Urinary bladder (tissue), 4 donors: ENCODE data around the gene ABL2. TPM values are rescaled to one million over a fixed set of nuclear protein-coding genes. Genes with fewer than 3 reads are reported as not detected.
A peak's percentile ranks its signal among the peaks of the same experiment; 100 is the strongest.

Experiments used
- DNase-seq: peaks from one replicate; pipeline ENCODE4 v3.0.0-alpha.2; 2015; ENCODE audit errors: extremely low spot score
- H3K27ac ChIP-seq: one replicate; pipeline ENCODE4 v1.5.1; 2013; ENCODE audit warnings: low read depth, mild to moderate bottlenecking, moderate library complexity
- H3K36me3 ChIP-seq: one replicate; pipeline ENCODE4 v1.6.1; 2013; ENCODE audit warnings: mild to moderate bottlenecking, moderate library complexity; ENCODE audit not compliant: insufficient read depth
- H3K4me1 ChIP-seq: one replicate; pipeline ENCODE4 v1.6.1; 2013; ENCODE audit warnings: mild to moderate bottlenecking, moderate library complexity; ENCODE audit not compliant: insufficient read depth
- H3K4me3 ChIP-seq: one replicate; pipeline ENCODE4 v1.5.1; 2013; ENCODE audit warnings: low read depth, low read length
- WGBS: extraction: QIAGEN DNeasy Blood & Tissue Kit; methylation state at CpG from one replicate; pipeline ENCODE4 v1.1.7; 2013; 5-methylcytosine and 5-hydroxymethylcytosine counted together
- polyA plus RNA-seq: library from polyadenylated mRNA; stranded (reverse); fragments of 200-250 nt; gene quantifications from one replicate; pipeline ENCODE4 v1.2.3, GENCODE V29; 2013
- total RNA-seq: library from RNA; depleted of rRNA; stranded (reverse); fragments of >200 nt; gene quantifications from one replicate; pipeline ENCODE4 v1.2.3, GENCODE V29; 2014
- donor health status: healthy with polysubstance abuse.
- donor health status: healthy.

Gene ABL2
- total and polyA plus RNA-seq, 2 donors, result 5.9 to 17.4 TPM

- no peaks in the 10 kb centered on the region for H3K36me3 ChIP-seq
- H3K27ac ChIP-seq, result peak overlapping the region; percentile 65
- no peak for DNase-seq
- WGBS, result under 1% methylated on average over 52 of the region's 52 CpGs
- peaks cover 3% of the 10 kb centered on the region for H3K4me1 ChIP-seq
- peak overlapping the region; percentile 76 for H3K4me3 ChIP-seq
Observed at GRCh38 chr1:179082333-179082998, 147.0 kb downstream of the ABL2 start.

DNA sequence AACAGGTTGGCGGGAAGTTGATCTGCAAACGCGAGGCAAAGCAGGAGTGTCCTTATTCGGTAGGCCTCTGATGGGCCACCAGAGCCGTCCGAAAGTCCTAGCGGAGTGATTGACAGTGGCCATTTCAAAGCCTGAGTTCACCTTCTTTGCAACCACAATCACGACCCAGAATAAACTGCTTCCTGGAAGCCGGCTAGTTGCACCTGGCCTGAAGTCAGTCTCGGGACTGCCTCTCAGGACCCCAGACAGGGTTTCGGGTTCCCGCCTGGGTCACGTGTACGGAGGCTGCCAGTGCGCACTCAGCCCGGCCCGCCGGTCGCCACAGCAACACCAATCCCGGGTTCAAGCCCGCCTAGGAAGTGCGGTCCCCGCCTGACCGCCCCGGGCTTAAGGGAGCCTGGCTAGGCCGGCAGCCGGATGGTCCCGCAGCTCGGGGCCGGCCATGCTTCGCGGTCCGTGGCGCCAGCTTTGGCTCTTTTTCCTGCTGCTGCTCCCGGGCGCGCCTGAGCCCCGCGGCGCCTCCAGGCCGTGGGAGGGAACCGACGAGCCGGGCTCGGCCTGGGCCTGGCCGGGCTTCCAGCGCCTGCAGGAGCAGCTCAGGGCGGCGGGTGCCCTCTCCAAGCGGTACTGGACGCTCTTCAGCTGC, 147.7 kb downstream of the ABL2 start, which contains the start of gene TOR3A:
TOR3A (plus strand) TSS at position 384 of the 646 bp plus-strand sequence; CDS start at position 443, 59 bp downstream.
- peak; percentile 46 for DNase-seq
- H3K36me3 ChIP-seq, result no peaks in the 10 kb centered on the region
- peak within 1 kb of the TSS; percentile 65 for H3K27ac ChIP-seq
- H3K4me1 ChIP-seq, result peaks cover 3% of the 10 kb centered on the region
- H3K4me3 ChIP-seq, result peak within 1 kb of the TSS; percentile 76
- under 1% methylated on average over 51 of the region's 51 CpGs for WGBS

DNA sequence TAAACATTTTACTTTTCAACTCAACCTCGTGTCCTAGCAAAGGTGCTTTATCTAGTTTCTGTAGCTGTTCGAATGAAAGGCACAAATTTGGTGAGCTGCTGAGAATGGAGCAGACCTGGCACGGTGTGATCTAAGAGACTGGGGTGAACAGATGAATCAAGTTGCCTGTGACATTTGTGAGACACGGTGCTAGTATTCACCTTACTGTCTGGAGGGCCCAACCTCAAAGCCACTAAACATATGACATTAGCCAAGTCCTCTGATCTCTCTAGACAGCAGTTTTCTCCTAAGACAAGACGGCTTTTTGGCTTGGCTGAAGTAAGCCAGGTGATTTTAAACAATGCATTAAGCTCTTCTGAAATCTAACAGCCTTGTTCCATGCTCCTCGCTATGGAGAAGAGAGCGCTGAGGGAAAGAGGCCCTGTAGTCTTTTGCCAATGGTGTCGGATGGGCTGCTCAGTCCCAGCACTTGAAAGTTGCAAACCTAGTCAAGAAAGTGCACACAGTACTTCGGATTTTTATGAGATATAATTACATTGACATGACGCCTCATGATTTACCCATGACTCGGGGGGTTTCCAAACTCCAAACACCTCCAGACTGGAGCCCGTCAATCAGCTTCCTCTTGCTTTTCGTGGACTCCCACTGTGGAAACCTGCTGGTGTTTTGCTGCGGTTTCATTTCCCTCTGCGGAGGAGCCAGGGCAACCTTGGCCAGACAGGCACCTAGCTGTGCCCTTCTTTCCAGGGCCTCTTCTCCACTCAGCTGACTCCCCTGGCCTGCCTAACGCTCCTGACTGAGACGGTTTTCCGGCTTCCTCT, 148.4 kb downstream of the ABL2 start:
- no peak for DNase-seq
- H3K27ac ChIP-seq, result no peak overlapping the region
- no peaks in the 10 kb centered on the region for H3K36me3 ChIP-seq
- 35% methylated on average over 18 of the region's 18 CpGs for WGBS
- H3K4me3 ChIP-seq, result peak overlapping the region; percentile 76
- peaks cover 3% of the 10 kb centered on the region for H3K4me1 ChIP-seq

DNA sequence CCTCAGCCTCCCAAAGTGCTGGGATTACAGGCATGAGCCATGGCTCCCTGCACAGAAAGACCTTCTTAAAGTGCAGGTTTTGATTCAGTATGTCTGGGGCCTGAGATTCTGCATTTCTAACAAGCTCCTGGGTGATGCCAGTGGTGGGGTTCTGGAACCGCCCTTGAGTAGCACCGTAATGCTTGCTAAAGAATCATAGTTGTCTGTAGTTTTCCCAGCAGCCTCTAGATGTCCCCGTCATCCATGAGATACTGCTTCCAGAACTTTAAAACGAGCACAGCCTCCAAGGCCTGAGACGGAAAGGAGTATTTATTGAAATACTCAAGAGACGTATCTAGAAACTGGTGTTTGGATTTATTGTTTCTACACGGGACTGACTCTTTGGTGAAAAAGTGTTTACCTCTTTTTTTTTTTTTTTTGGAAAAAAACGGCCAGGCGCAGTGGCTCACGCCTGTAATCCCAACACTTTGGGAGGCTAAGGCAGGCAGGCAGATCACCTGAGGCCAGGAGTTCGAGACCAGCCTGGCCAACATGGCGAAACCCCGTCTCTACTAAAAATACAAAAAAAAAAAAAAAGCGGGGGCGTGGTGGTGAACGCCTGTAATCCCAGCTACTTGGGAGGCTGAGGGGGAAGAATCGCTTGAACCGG, 150.2 kb downstream of the ABL2 start:
- no peaks in the 10 kb centered on the region for H3K36me3 ChIP-seq
- 52% methylated on average over 18 of the region's 18 CpGs for WGBS
- peaks cover 3% of the 10 kb centered on the region for H3K4me1 ChIP-seq
- no peak overlapping the region for H3K4me3 ChIP-seq
- peak; percentile 60 for DNase-seq
- no peak overlapping the region for H3K27ac ChIP-seq

GRCh38 chr1:179077396-179077795, 152.1 kb downstream of the ABL2 start:
- H3K27ac ChIP-seq, result no peak overlapping the region
- H3K36me3 ChIP-seq, result no peaks in the 10 kb centered on the region
- 86% methylated on average over 7 of the region's 7 CpGs for WGBS
- H3K4me3 ChIP-seq, result no peak overlapping the region
- peaks cover 3% of the 10 kb centered on the region for H3K4me1 ChIP-seq
- no peak for DNase-seq

GRCh38 chr1:179066471-179066870, 163.0 kb downstream of the ABL2 start:
- DNase-seq, result no peak
- no peaks in the 10 kb centered on the region for H3K36me3 ChIP-seq
- no peak overlapping the region for H3K27ac ChIP-seq

DNA sequence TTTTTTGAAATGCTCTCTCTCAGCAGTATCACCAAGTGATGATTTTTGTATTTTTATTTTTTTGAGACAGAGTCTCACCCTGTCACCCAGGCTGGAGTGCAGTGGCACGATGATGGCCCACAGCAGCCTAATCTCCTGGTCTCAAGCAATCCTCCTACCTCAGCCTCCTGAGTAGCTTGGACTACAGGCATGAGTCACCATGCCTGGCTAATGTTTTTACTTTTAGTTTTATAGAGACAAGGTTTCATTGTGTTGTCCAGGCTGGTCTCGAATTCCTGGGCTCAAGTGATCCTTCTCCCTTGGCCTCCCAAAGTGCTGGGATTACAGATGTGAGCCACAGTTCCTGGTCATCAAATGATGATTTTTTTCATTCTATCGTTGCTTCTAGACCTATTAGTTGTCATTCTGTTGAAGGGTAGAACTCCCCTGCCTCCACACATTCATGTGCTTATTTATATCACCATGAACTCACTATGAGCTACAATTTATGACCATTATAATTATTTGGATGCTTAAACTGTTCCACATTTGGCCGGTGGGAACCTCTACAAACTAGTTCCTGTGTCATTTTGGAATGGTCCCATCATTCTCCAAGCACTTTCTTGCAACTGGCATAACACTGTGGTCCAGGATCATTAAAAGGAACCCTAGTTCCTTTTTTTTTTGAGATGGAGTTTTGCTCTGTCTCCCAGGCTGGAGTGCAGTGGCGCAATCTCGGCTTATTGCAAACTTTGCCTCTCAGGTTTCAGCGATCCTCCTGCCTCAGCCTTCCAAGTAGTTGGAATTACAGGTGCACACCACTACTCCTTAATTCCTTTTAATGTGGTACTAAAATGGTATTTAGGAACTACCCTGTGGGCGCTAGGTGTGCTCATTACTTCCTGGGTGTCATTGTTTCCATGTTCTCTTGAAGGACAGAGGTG, 167.9 kb downstream of the ABL2 start:
- no peaks in the 10 kb centered on the region for H3K36me3 ChIP-seq
- no peak overlapping the region for H3K4me3 ChIP-seq
- H3K27ac ChIP-seq, result no peak overlapping the region
- 94% methylated on average over 8 of the region's 8 CpGs for WGBS
- DNase-seq, result no peak
- H3K4me1 ChIP-seq, result no peaks in the 10 kb centered on the region

More at GRCh38 chr1:179066471-179066870, 163.0 kb downstream of the ABL2 start:
- Histone ChIP-seq H3K4me1 (no peaks in the 10 kb centered on the region), H3K4me3 (no peak overlapping the region)
- WGBS, result 98% methylated on average over 4 of the region's 4 CpGs

- WGBS, result 92% methylated on average over 3 of the region's 3 CpGs
- H3K27ac ChIP-seq, result no peak overlapping the region
- H3K4me1 ChIP-seq, result no peaks in the 10 kb centered on the region
- no peak overlapping the region for H3K4me3 ChIP-seq
- peaks cover 3% of the 10 kb centered on the region for H3K36me3 ChIP-seq
- no peak for DNase-seq
Observed at GRCh38 chr1:179058487-179059483, 170.7 kb downstream of the ABL2 start.

DNA sequence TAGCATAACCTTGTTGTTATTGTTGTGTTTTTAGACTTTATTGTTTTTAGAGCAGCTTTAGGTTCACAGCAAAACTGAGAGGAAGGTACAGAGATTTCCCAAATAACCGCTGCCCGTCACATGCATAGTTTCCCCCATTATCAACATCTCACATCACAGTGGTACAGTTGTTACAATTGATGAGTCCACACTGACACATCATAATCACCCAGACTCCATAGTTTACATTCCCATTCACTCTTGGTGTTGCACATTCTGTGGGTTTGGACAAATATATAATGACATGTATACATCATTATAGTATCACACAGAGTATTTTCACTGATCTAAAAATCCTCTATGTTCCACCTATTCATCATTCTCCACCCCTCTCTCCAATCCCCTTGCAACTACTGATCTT, 173.5 kb downstream of the ABL2 start:
- no peak overlapping the region for H3K4me3 ChIP-seq
- no peak for DNase-seq
- H3K36me3 ChIP-seq, result peaks cover 3% of the 10 kb centered on the region
- 96% methylated on average over 2 of the region's 2 CpGs for WGBS
- no peak overlapping the region for H3K27ac ChIP-seq
- no peaks in the 10 kb centered on the region for H3K4me1 ChIP-seq

GRCh38 chr1:179053486-179053885, 176.0 kb downstream of the ABL2 start:
- no peaks in the 10 kb centered on the region for H3K4me1 ChIP-seq
- no peak overlapping the region for H3K27ac ChIP-seq
- no peak for DNase-seq
- no peak overlapping the region for H3K4me3 ChIP-seq
- peaks cover 3% of the 10 kb centered on the region for H3K36me3 ChIP-seq
- WGBS, result 82% methylated on average over 2 of the region's 2 CpGs

DNA sequence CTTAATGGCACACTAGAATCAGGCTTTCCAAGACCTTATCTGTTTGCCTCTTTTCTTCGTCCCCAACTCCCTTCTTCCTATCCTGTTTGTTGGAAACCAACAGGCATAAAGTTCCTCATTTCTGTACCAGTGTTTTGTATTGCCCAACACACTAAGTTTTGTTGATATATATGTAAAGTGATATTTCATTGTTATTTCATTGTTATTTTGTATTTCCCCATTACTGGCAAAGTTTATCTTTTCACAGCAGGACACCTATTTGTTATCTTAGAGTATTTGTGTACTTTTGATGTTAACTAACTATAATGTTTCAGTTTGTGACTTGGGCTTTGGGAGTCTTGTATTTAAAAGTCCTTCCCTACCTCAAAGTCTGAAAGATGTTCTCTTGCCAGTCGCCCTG, 176.7 kb downstream of the ABL2 start:
- Histone ChIP-seq H3K36me3 (peaks cover 5% of the 10 kb centered on the region), H3K4me3 (no peak overlapping the region), H3K27ac (no peak overlapping the region), H3K4me1 (no peaks in the 10 kb centered on the region)
- 91% methylated on average over 2 of the region's 2 CpGs for WGBS
- DNase-seq, result no peak
